HCT116 (cell line): Measurements from ENCODE around the gene BMAL1. TPM values are rescaled to one million over a fixed set of nuclear protein-coding genes. Genes with fewer than 3 reads are reported as not detected.

Experiments used
- ATAC-seq: fragments of 200-7000 bp; cut with Tn5 transposase; 2 replicates; pipeline ENCODE4 v1.9.1; 2020; ENCODE audit warnings: mild to moderate bottlenecking, moderate library complexity
- BruUV-seq: library from RNA; stranded (reverse); fragments of 400-500 nt; replicated peaks from 2 replicates; lab custom pipeline; 2021; lab: Mats Ljungman, UMichigan
- CTCF ChIA-PET: fragments of 300-600 bp; sonication (Branson Sonifier 250); formaldehyde crosslinking; loops from one replicate; lab custom pipeline; 2021; ENCODE audit warnings: antibody characterized with exemption; lab: Charles Lee
- POLR2A ChIA-PET: fragments of 300-600, 350-600 bp; sonication (Branson Sonifier 250); formaldehyde crosslinking; loops from one replicate; lab custom pipeline; 2021; ENCODE audit warnings: antibody characterized with exemption; lab: Charles Lee
- RAD21 ChIA-PET, 2 experiments: fragments of 300-600 bp; sonication (Branson Sonifier 250); formaldehyde crosslinking; loops; one replicate each; lab custom pipeline; 2023; ENCODE audit warnings: low total read pairs in 2 of 2; ENCODE audit not compliant: uncharacterized antibody in 2 of 2, unreplicated experiment in 2 of 2, low non-redundant PET in 1 of 2; lab: Charles Lee
- DNase-seq: peaks from one replicate; pipeline ENCODE4 v3.0.0-alpha.2; 2010; ENCODE audit warnings: low read depth, low spot score
- H2AFZ ChIP-seq: fragments of 200-600 bp; shearing (Covaris generic), sonication (generic); 2 replicates; pipeline ENCODE4 v1.6.1; 2017; ENCODE audit warnings: low read depth, mixed run types, mixed read lengths, antibody characterized with exemption, low read length; ENCODE audit not compliant: poor library complexity, severe bottlenecking
- H3K27ac ChIP-seq: 2 replicates; pipeline ENCODE4 v1.5.1; 2012; ENCODE audit warnings: low read depth, low read length
- H3K27me3 ChIP-seq: fragments of 200-600 bp; sonication (generic); 2 replicates; pipeline ENCODE4 v1.6.1; 2016; ENCODE audit warnings: mixed run types, low read length, mixed read lengths; ENCODE audit not compliant: insufficient read depth
- H3K36me3 ChIP-seq, 2 experiments: fragments of 200-500 bp in 1 of 2; fragments of 200-600 bp in 1 of 2; sonication (Bioruptor generic) in 1 of 2; sonication (generic) in 1 of 2; 2 replicates each; pipeline versions ENCODE4 v1.5.1 to v1.6.1; 2014 to 2016; ENCODE audit warnings: low read length in 2 of 2, inconsistent platforms in 1 of 2, mixed read lengths in 1 of 2, mixed run types in 1 of 2; ENCODE audit not compliant: insufficient read depth in 2 of 2, control insufficient read depth in 1 of 2
- H3K4me1 ChIP-seq, 2 experiments: fragments of 200-600 bp in 1 of 2; sonication (generic) in 1 of 2; 2 replicates each; pipeline versions ENCODE4 v1.5.1 to v1.6.1; 2012 to 2017; ENCODE audit warnings: low read length in 2 of 2, inconsistent platforms in 1 of 2, mild to moderate bottlenecking in 1 of 2, mixed read lengths in 1 of 2, mixed run types in 1 of 2, moderate library complexity in 1 of 2; ENCODE audit not compliant: insufficient read depth in 2 of 2, control insufficient read depth in 1 of 2
- H3K4me2 ChIP-seq: fragments of 200-600 bp; sonication (generic); 2 replicates; pipeline ENCODE4 v1.6.1; 2017; ENCODE audit warnings: mixed run types, low read length, mixed read lengths
- H3K4me3 ChIP-seq, 2 experiments: fragments of 200-600 bp in 1 of 2; sonication (generic) in 1 of 2; replicated peaks in 1 of 2; 2 replicates each; pipeline ENCODE4 v1.5.1; 2011 to 2016; ENCODE audit warnings: low read length in 2 of 2, control low read depth in 1 of 2, low read depth in 1 of 2, mild to moderate bottlenecking in 1 of 2, mixed read lengths in 1 of 2, mixed run types in 1 of 2
- H3K79me2 ChIP-seq: fragments of 200-600 bp; sonication (generic); 2 replicates; pipeline ENCODE4 v1.6.1; 2017; ENCODE audit warnings: mild to moderate bottlenecking, mixed run types, low read length, moderate library complexity, mixed read lengths; ENCODE audit not compliant: insufficient read depth
- H3K9ac ChIP-seq: fragments of 200-600 bp; sonication (generic); 2 replicates; pipeline ENCODE4 v1.6.1; 2016; ENCODE audit warnings: low read length, mixed read lengths
- H3K9me2 ChIP-seq: fragments of 200-600 bp; sonication (generic), shearing (Covaris generic); 2 replicates; pipeline ENCODE4 v1.6.1; 2017; ENCODE audit warnings: mixed run types, mild to moderate bottlenecking, moderate library complexity; ENCODE audit not compliant: insufficient read depth
- H3K9me3 ChIP-seq, 2 experiments: fragments of 200-500 bp in 1 of 2; fragments of 200-600 bp in 1 of 2; sonication (Bioruptor generic) in 1 of 2; sonication (generic) in 1 of 2; 2 replicates each; pipeline ENCODE4 v1.6.1; 2014 to 2017; ENCODE audit warnings: low read length in 2 of 2, mixed read lengths in 2 of 2, inconsistent platforms in 1 of 2, low read depth in 1 of 2, mild to moderate bottlenecking in 1 of 2, mixed run types in 1 of 2, moderate library complexity in 1 of 2; ENCODE audit not compliant: control insufficient read depth in 1 of 2, insufficient read depth in 1 of 2
- H4K20me1 ChIP-seq: fragments of 200-600 bp; sonication (generic), shearing (Covaris generic); 2 replicates; pipeline ENCODE4 v1.6.1; 2017; ENCODE audit warnings: mixed run types, mild to moderate bottlenecking, moderate library complexity; ENCODE audit not compliant: insufficient read depth
- ATF3 ChIP-seq: IDR thresholded peaks from 2 replicates; pipeline ENCODE4 v1.6.1; 2012
- CBX3 ChIP-seq: IDR thresholded peaks from 2 replicates; pipeline ENCODE4 v1.6.1; 2012; ENCODE audit warnings: low read depth
- CEBPB ChIP-seq: IDR thresholded peaks from 2 replicates; pipeline ENCODE4 v1.6.1; 2012; ENCODE audit warnings: low read depth
- CTCF ChIP-seq, 3 experiments: fragments of 200-600 bp in 1 of 3; sonication (generic) in 1 of 3; IDR thresholded peaks in 2 of 3; conservative IDR thresholded peaks in 1 of 3; 2 replicates each; pipeline ENCODE4 v1.5.1; 2012 to 2017; ENCODE audit warnings: low read depth in 2 of 3, low read length in 2 of 3, antibody characterized with exemption in 1 of 3, borderline replicate concordance in 1 of 3, control low read depth in 1 of 3, mild to moderate bottlenecking in 1 of 3, mixed read lengths in 1 of 3, mixed run types in 1 of 3, moderate library complexity in 1 of 3; ENCODE audit not compliant: insufficient read depth in 1 of 3
- EGR1 ChIP-seq: IDR thresholded peaks from 2 replicates; pipeline ENCODE4 v1.6.1; 2012; ENCODE audit warnings: low read depth
- ELF1 ChIP-seq: IDR thresholded peaks from 2 replicates; pipeline ENCODE4 v1.6.1; 2012; ENCODE audit warnings: low read depth, borderline replicate concordance
- FOSL1 ChIP-seq: IDR thresholded peaks from 2 replicates; pipeline ENCODE4 v1.6.1; 2012; ENCODE audit warnings: low read depth
- JUND ChIP-seq: IDR thresholded peaks from 2 replicates; pipeline ENCODE4 v1.6.1; 2012
- MAX ChIP-seq: IDR thresholded peaks from 2 replicates; pipeline ENCODE4 v1.6.1; 2012
- POLR2AphosphoS5 ChIP-seq: IDR thresholded peaks from 2 replicates; pipeline ENCODE4 v1.6.1; 2011; ENCODE audit warnings: mild to moderate bottlenecking, low read depth, low read length, moderate library complexity
- RAD21 ChIP-seq: IDR thresholded peaks from 2 replicates; pipeline ENCODE4 v1.6.1; 2012; ENCODE audit warnings: low read depth, mild to moderate bottlenecking
- REST ChIP-seq: IDR thresholded peaks from 2 replicates; pipeline ENCODE4 v1.6.1; 2012; ENCODE audit warnings: low read depth
- SIN3A ChIP-seq: IDR thresholded peaks from 2 replicates; pipeline ENCODE4 v1.6.1; 2012; ENCODE audit warnings: low read depth
- SP1 ChIP-seq: IDR thresholded peaks from 2 replicates; pipeline ENCODE4 v1.6.1; 2012; ENCODE audit warnings: low read depth
- YY1 ChIP-seq: IDR thresholded peaks from 2 replicates; pipeline ENCODE4 v1.6.1; 2011; ENCODE audit warnings: low read length, low read depth, moderate library complexity, mild to moderate bottlenecking; ENCODE audit not compliant: insufficient replicate concordance; ENCODE audit errors: extremely low read depth
- ZNF274 ChIP-seq: fragments of 200-500 bp; sonication (Bioruptor generic); IDR thresholded peaks from 2 replicates; pipeline ENCODE4 v1.6.1; 2014; ENCODE audit warnings: mild to moderate bottlenecking, low read depth, low read length, inconsistent platforms
- intact Hi-C: fragments of 100-400 bp; cut with micrococcal nuclease; formaldehyde crosslinking; loops from 2 replicates; pipeline ENCODE4 v1.10.0; 2022
- total RNA-seq: library from RNA; stranded (reverse); gene quantifications from one replicate; pipeline ENCODE4 v1.2.1, GENCODE V29; 2021; ENCODE audit not compliant: unreplicated experiment

The BMAL1 gene
- total RNA-seq, 1 experiment from 2014 or later: 17.6 TPM

- no peak overlapping the region for H3K4me3 ChIP-seq
- BruUV-seq: no TSS peak
- no peaks in the 10 kb centered on the region for H3K27me3 ChIP-seq
- no peaks in the 10 kb centered on the region for H4K20me1 ChIP-seq
- no peaks in the 10 kb centered on the region for H3K9me3 ChIP-seq
- ATAC-seq (no peak), DNase-seq (no peak)
- no peak overlapping the region for H3K27ac ChIP-seq
- ChIA-PET RAD21 (no interaction called here), CTCF (interaction anchor here (1.1 to 2.9 kb wide), 3 partner anchors 10 to 165 kb away, joined by 3 to 6 read pairs (median 3); no protein-coding TSS in a partner anchor), POLR2A (no interaction called here)
- no peaks in the 10 kb centered on the region for H3K79me2 ChIP-seq
- no peaks in the 10 kb centered on the region for H3K9me2 ChIP-seq
- H2AFZ ChIP-seq: no peak overlapping the region
- no peak overlapping the region for H3K4me2 ChIP-seq
- intact Hi-C loops: no loop called here
- TF ChIP-seq FOSL1 (no peak), ATF3 (no peak), MAX (no peak), ELF1 (no peak), YY1 (no peak), POLR2AphosphoS5 (no peak), JUND (no peak), CEBPB (no peak), CTCF (IDR thresholded peaks at IDR 0.05 in 2 of 3, conservative IDR thresholded peaks at IDR 0.05 in 1 of 3; ENCODE audit: borderline replicate concordance in 1 of 3, insufficient read depth in 1 of 3, low read depth in 2 of 3, low read length in 2 of 3) (no peak), SIN3A (no peak), ZNF274 (no peak), RAD21 (no peak), SP1 (no peak), CBX3 (no peak), REST (no peak), EGR1 (no peak)
- H3K9ac ChIP-seq: no peak overlapping the region
- H3K36me3 ChIP-seq: peaks cover 4 to 7% of the 10 kb centered on the region in 2 experiments; a peak in 2 of 4 replicates
- H3K4me1 ChIP-seq: no peaks in the 10 kb centered on the region
These were observed 98.2 kb downstream of the BMAL1 start for GRCh38 chr11:13375798-13376197.
